ENCODE results near the gene AQP12A.

Gene AQP12A

DNA sequence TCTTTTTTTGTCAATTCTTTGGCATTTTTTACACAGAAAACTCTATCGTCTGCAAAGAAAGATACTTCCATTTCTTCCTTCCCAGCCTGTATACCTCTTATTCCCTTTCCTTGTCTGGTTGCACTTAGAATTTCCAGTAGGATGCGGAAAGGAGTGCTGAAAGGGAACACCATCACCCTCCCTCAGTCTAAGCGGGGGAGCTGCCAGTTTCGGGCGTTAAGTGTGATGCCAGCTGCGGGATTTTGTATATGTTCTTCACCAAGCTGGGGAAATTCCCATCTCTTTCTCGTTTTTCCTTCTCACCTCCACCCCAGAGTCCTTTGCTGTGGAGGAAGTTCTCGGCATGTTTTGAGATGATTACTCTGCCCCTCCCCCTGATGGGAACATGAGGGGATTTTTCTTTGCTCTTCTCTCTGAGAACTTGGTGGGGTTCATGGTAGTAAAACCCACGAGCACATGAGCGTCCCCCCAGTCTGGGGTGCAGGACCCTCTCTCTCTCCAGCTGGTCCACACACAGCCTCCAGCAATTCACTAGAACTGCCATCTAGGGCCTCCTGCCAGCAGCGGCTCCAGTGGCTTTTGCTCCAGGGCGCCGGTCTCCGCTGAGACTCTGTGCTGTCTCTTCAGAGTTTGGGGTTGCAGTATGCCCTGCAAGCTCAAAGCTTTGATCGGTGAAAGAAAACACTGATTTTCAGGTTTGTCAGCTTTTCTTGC is 15.5 kb downstream of the AQP12A start:
- DNase-seq (ENCODE audit: low read depth in 2 of 2), result no peak

DNA sequence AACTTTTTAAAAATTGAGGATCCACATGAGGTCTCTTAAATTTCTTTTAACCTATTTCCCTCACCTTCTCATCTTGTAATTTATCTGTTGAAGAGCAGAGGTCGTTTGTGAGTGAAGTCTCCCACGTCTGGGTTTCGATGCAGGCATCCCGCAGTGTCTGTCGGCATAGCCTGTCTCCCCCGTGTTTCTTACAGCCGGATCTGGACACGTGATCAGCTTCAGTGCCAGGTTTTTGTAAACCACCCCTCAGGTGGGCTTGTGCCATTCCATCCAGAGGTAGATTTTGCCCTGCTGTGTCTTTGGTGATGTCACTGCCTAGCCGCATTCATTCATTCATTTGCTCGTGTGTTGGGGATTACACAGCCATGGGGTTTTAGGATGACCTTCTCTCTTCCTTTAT is 16.2 kb downstream of the AQP12A start:
- DNase-seq (ENCODE audit: low read depth in 2 of 2), result no peak

- DNase-seq (ENCODE audit: low read depth in 2 of 2), result no peak
Measured at GRCh38 chr2:240708457-240708856, 16.8 kb downstream of the AQP12A start.

GRCh38 chr2:240711296-240711695 is 19.6 kb downstream of the AQP12A start:
- DNase-seq (ENCODE audit: low read depth in 2 of 2), result no peak

DNA sequence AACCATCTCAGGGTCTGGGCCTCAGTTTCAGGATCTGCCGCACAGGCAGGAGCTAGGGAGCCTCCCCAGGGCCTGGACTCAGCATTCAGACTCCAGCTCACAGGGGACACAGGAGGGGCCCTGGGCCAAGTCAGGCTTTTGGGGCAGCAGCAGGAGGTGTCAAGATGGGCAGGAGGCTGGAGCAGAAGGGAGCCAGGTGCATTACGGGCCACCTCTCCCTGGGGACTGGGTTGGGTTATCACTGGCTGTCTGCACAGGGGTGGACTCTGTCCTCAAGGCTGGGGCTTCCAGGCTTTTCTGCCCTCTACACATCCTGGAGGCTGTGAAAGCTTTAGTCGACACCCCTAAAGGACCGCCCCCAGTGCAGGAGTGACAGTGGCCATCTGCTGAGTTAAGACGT is 20.0 kb downstream of the AQP12A start:
- no peak for DNase-seq (ENCODE audit: low read depth in 2 of 2)

DNA sequence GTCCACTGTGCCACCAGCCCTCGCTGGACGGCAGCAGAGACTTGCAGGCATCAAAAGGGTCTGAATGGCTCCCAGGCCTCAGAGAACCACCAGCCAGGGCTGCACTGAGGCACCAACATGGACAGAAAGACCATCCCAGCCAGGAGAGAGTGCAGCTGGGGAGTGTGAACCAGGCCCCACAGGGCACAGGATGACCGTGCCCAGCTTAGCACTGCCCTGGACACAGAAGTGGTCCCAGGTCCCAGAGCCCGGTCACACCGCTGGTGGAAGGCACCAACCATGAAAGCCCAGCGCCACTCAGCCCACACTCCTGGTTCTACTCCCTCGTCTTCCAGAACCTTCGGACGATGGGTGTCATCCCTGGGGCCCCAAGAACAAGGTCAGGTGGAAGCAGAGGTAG is 20.5 kb downstream of the AQP12A start:
- no peak for DNase-seq (ENCODE audit: low read depth in 2 of 2)

GRCh38 chr2:240713071-240713927 is 21.6 kb downstream of the AQP12A start:
- no peak for DNase-seq (ENCODE audit: low read depth in 2 of 2)

DNA sequence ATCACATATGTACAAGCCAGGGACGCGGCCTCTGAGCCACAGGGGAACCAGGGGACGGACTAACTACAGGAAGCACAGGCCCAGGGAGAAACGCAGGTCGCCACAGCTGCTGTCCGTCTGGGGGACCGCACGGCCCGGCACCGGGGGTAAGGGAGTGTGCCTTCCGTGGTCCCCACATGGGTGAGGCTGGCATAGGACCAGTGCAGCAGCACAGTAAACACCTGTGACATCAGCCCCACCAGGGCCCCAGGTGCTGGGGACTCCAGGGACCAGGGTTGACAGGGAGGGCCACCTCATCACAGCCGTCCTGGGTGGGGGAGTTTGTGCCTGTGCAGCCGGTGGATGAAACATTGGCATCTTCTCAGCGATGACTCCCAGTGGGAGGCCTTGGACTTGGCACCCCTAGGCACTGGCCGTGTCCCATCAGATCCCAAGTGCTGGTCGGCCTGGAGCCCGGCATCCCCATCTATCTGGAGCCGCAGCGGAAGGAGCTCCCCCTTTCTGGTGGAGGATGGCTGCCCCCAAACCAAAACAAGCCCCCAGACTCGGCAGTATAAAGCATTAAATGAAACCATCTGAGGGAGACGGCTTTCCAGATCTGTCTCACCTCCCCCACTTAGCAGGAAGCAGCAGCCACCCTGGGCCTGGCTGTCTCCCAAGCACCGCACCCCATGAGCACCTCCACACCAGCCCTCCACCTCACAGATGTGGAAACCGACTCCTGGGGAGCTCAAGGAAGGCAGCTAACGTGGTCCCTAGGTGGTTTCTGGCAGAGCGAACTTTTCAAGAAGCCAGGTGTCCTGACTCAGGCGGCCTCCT is 22.5 kb downstream of the AQP12A start:
- no peak for DNase-seq (ENCODE audit: low read depth in 2 of 2)

DNA sequence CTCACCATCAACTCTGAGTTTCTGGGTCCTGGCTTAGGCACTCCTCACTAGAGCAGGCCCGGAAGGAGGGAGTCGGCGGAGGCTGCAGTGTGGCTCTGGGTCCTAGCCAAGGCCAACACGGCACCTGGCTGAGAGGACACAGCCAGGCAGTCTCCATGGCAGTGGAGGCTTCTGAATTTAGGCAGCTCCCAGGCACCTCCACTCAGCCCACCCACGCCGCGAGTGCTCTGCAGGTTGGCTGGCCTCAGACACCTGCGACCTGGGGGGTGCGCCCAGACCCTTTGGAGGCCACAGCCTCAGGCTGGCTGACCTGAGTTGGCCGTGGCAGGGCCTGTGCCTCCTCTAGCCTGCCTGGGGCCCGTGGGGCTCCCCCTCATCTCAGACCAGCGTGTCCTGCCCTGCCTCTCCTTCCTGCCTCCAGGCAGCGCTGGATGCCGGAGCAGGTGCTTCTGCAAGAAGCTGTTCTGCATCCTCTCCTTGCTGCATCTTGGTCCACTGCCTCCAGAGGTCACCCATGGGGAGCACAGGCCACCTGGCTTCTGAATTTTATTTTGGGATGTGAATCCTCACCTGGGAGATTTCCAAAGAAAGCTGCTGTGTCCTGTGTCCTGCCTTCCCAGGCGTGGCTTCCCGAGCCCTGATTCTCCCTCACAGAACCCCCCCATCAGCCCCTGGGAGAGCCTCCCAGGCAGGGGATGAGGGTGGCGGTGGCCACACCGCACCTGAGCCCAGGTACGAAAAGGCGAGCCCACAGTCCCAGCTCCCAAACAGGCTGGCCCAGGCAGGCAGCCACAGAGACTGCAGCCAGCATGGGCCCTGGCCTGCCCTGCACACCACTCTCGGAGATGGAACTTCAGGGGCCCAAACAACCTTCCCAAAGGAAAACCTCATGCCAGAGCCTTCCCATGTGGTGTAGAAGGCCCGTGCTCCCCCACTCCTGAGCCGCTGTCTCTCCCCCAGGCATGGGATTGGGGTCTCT is 23.4 kb downstream of the AQP12A start:
- no peak for DNase-seq (ENCODE audit: low read depth in 2 of 2)

DNA sequence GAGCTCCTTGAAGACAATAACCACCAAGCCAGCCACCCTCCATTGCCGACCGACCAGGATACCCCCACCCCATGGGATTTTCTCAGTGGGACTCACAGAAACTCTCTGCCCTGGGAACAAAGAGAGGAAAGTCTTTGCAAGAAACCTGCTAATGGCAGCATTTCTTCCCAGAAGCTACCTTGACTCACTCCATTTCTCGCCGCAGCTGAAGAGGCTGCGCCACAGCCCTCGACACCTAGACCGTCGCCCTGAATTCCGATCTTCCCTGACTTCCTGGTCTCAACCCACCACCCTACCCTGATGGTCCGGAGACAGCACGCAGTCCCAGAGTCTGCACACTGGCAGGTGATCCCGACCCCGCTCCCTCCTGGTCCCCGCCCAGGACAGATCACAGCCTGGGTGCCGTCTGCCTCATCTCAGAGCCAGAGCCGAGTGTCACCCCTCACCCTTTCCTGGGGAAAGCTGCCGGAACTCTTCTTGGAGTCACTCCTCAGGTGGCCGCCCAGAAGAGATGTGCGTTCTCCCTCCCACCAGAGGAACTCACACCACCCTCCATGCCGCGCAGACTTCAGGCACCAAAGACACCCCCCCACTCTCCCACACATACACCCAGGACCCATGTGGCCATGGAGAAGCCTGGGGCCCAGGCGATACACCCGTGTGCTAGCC is 24.6 kb downstream of the AQP12A start:
- no peak for DNase-seq (ENCODE audit: low read depth in 2 of 2)

GRCh38 chr2:240717181-240717641 is 25.5 kb downstream of the AQP12A start:
- no peak for DNase-seq (ENCODE audit: low read depth in 2 of 2)

DNA sequence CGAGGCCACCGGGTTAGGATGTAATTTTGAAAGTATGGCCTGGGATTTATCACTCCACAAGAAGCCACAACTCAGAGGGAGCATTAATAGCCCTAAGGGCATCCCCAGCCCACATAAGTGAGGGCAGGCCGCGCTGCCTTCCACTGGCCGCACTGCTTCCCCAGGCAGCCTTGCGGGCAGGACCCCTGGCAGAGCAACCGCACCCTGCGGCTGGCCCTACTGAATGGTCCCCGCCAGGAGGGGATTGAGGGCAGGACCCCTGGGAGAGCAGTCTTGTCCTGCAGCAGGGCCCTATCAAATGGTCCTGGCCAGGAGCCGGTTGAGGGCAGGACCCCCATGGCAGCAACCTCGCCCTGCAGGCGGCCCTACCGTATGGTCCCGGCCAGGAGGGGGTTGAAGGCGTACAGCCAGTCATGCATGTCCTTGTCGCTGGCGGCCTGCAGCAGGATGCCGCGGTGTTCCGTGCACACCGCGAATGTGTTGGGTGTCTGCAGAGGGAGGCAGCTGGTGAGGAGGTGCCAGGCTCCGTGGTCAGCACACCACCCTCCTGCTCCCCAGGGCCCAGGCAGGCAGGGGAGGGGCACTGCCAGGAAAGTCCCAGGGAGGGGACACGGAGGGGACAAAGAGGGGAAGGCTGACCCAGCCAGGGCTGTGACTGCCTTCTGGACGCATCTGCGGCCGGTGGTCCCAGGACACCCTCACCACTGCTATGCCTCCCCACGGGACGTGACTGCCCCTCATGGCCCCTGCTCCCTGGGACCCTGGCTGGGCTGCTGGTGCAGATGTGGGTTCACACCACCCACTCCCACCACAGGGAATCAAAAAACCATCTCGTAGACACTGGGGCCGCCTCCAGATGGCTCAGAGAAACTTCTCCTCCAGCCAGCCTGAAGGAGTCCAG is 26.3 kb downstream of the AQP12A start:
- DNase-seq (ENCODE audit: low read depth in 2 of 2), result no peak

DNA sequence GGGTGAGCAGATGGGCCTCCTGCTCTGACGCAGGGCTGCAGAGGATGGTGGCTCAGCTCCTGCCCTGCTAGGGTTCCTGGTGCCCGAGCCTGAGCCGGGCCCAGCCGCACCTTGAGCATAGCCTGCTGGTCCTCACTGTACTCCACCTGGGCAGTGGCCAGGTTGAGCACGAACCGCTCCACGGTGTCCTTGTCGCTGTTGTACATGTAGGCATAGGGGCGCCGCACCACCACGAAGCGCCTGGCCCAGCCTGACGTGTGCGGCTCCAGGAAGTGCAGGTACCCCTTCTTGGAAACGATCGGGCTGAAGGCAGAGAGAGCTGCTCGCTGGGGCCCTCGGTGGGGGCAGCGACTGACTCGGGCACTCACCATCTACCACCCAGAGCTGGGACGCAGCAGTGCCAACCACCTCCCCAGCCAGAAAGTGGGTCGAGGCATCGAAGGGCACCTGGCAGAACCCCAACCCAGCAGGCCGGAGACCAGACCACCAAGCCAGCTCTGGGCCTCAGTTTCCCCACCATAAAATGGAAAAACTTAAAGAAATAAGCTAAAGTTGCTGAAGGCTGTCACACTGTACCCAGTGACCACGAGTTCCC is 27.3 kb downstream of the AQP12A start:
- DNase-seq (ENCODE audit: low read depth in 2 of 2), result no peak

GRCh38 chr2:240719676-240720545 is 28.2 kb downstream of the AQP12A start:
- DNase-seq (ENCODE audit: low read depth in 2 of 2), result no peak

DNA sequence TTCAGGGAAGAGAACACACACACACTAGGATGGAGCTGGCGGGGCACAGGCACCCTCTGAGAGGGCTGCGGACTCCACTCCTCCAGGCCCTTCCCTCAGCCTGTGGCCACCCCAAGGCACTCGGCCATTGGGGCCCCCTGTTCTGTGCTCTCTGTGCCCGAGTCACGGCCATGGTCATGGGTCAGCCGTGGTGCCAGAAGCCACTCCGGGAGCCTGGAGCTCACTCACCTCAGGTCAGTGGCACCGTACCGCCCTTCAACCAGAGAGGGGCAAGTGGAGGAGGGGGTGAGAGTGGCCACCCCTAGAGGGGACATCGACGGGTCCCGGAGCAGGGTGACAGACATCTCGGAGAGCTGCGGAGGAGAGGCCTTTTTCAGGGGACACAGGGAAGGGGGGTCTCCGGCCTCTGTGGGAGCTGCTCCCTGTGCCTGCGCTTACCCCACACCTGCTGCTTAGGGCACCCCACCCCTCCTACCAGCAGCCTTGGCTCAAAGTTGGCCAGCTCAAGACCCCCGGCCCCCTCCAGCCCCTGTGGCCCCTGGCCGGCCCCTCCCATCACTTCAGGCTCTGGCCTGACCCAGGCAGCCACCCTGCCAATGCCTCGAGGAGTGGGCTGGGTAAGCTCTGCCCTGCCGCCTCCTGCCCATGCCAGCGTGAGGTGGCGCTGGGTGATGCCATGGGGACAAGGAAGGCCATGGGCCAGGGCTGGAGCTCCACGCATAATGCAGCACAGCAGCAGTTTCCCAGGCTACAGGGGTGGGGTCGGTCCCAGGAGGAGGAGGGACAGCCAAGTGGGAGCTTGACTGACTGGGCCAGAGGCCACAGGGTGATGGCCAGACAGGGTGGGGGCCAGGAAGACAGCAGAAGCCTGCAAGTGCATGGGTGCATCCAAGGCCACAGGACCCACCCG is 29.3 kb downstream of the AQP12A start:
- no peak for DNase-seq (ENCODE audit: low read depth in 2 of 2)

- DNase-seq (ENCODE audit: low read depth in 2 of 2), result no peak
Measured at GRCh38 chr2:240721596-240722180, 30.0 kb downstream of the AQP12A start.

DNA sequence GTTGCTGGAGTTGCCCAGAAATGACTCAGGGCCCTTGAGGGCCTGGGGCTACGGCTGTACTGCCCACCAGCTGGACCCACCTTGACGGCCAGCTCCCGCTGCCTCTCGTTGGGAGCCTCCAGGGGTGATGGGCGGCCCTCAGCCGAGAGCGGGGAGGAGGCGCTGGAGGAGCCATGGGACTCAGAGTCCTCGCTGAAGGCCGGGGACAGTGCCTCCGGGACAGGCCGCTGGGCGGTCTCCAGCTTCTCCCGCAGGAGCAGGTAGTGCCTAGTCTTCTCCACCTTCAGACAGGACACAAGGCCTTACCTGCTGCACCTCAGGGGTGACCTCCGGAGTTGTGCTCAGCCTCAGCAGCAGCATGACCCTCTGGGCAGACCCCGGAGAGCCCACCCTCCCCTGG is 30.7 kb downstream of the AQP12A start:
- no peak for DNase-seq (ENCODE audit: low read depth in 2 of 2)

All from stimulated activated CD8-positive, alpha-beta memory T cell treated with anti-CD3 and anti-CD28 coated beads, Interleukin-15, amount 100 ng/mL, for 48 hours (primary cell).